Ovary (tissue), 10 donors: ENCODE measurements around the gene ACTL10. TPM values are rescaled to one million over a fixed set of nuclear protein-coding genes. Genes with fewer than 3 reads are reported as not detected.

ENCODE experiments used
- DNase-seq, 5 donors: peaks; one replicate each; pipeline ENCODE4 v3.0.0-alpha.2; 2019 to 2020
- H3K27ac ChIP-seq, 2 donors: fragments of 200-600 bp; one replicate each; pipeline versions ENCODE4 v1.5.1 to v1.8.0; 2019 to 2022
- H3K27me3 ChIP-seq: fragments of 200-600 bp; one replicate; pipeline ENCODE4 v1.8.0; 2022
- H3K36me3 ChIP-seq: fragments of 200-600 bp; sonication (generic); one replicate; pipeline ENCODE4 v1.5.1; 2019
- H3K4me1 ChIP-seq: one replicate; pipeline ENCODE4 v1.8.1; 2013; ENCODE audit warnings: mild to moderate bottlenecking, moderate library complexity; ENCODE audit not compliant: insufficient read depth
- H3K4me3 ChIP-seq: fragments of 200-600 bp; sonication (generic); one replicate; pipeline ENCODE4 v1.5.1; 2017
- H3K9me3 ChIP-seq, 2 donors: fragments of 200-600 bp in 1 of 2; sonication (generic) in 1 of 2; one replicate each; pipeline versions ENCODE4 v1.5.1 to v1.8.1; 2013 to 2019; ENCODE audit warnings: mild to moderate bottlenecking in 1 of 2, moderate library complexity in 1 of 2
- CTCF ChIP-seq, 3 donors: fragments of 450-650 bp in 2 of 3; fragments of 200-600 bp in 1 of 3; IDR thresholded peaks; one replicate each; pipeline versions ENCODE4 v1.5.1 to v1.8.0; 2016 to 2022; ENCODE audit warnings: antibody characterized with exemption in 3 of 3, mild to moderate bottlenecking in 1 of 3
- EP300 ChIP-seq: sonication (generic); formaldehyde crosslinking; IDR thresholded peaks from one replicate; pipeline ENCODE4 v1.6.1; 2017; ENCODE audit warnings: antibody characterized with exemption
- POLR2A ChIP-seq: fragments of 450-650 bp; IDR thresholded peaks from one replicate; pipeline ENCODE4 v1.6.1; 2017; ENCODE audit warnings: antibody characterized with exemption, mild to moderate bottlenecking, moderate library complexity
- WGBS, 3 donors: extraction: QIAGEN DNeasy Blood & Tissue Kit in 1 of 3; methylation state at CpG; one replicate each; pipeline versions ENCODE4 v1.1.5 to v1.1.7; 2013 to 2017; 5-methylcytosine and 5-hydroxymethylcytosine counted together
- intact Hi-C, 4 donors: fragments of 100-400 bp; cut with DNase I; formaldehyde crosslinking; loops; one replicate each; pipeline versions ENCODE4 v1.11.0 to v1.15.1; 2022 to 2023
- long read RNA-seq, 3 donors: library from polyadenylated mRNA in 2 of 3; unstranded in 2 of 3; transcript quantifications; one replicate each; pipeline ENCODE4 v2.0.0 and lab custom pipeline, GENCODE V29; 2021 to 2026
- polyA plus RNA-seq, 2 donors: library from polyadenylated mRNA; stranded (reverse); fragments of 200-250 nt in 1 of 2; fragments of 350-450 nt in 1 of 2; fragmentation: Illumina TruSeq in 1 of 2; extraction: RNeasy Lipid Tissue Mini Kit (QIAGEN cat#74804) in 1 of 2; gene quantifications; one replicate each; pipeline ENCODE4 v1.2.3, GENCODE V29; 2013 to 2014
- total RNA-seq, 7 donors: library from RNA; depleted of rRNA in 2 of 7; stranded (reverse); fragments of >200 nt in 2 of 7; fragmentation: NEBNext Ultra II Directional in 3 of 7; extraction: Animal tissue kit (Norgen Biotek cat#: 25700) in 3 of 7; gene quantifications; one replicate each; pipeline versions ENCODE4 v1.1.0 to v1.2.4, GENCODE V29; 2016 to 2023
- donor health status: DM: no; HTN: no; CAD: no; lungs with moderate emphysema.
- donor health status: DM: no; HTN: no; CAD: no.
- donor health status: Bipolar disorder and iron deficiency.
- donor health status: DM: yes; HTN: yes; CAD: no.
- donor health status: DM: no; HTN: no; CAD: no.
- donor health status: DM: yes; HTN: yes; CAD: no.

Gene ACTL10
- total RNA-seq (1 to 10 TPM; 1.0 to 2.4 (median 1.7) TPM), polyA plus RNA-seq (under 1 TPM in 1 of 2 donors, not detected in 1; 0.59 TPM)
- long read RNA-seq, donor 1, partial matches to known transcripts: 0 of 4 reads
- long read RNA-seq, donor 1, other reads (novel, unspliced or antisense): 0 of 4 reads
- long read RNA-seq, donor 2, partial matches to known transcripts: 0 of 1 reads
- long read RNA-seq, donor 2, other reads (novel, unspliced or antisense): 0 of 1 reads
- long read RNA-seq, donor 3, partial matches to known transcripts: 0 of 2 reads
- long read RNA-seq, donor 3, other reads (novel, unspliced or antisense): 0 of 2 reads

- no peaks in the 10 kb centered on the region for H3K9me3 ChIP-seq
- peak; percentile 65 for TF ChIP-seq POLR2A
- TF ChIP-seq EP300: no peak
- peak in 2 of 3 donors; percentile 59 to 60 for TF ChIP-seq CTCF (IDR thresholded peaks at IDR 0.05)
- H3K27ac ChIP-seq: peak within 1 kb of the TSS; percentile 55 to 94
- H3K27me3 ChIP-seq: no peaks in the 10 kb centered on the region
- intact Hi-C loops: loop anchor here in 2 of 4 donors (5.0 to 10.0 kb wide), 2 partner anchors 66 to 68 kb away; partner anchors contain the start of gene ZNF341 (in 2 of the 2)
- DNase-seq: peak; percentile 99 to 100 (median 99)
- H3K4me1 ChIP-seq: peaks cover 11% of the 10 kb centered on the region
- no peaks in the 10 kb centered on the region for H3K36me3 ChIP-seq
- 1 to 14% (median 2%) methylated on average over 31 to 50 of the region's 50 CpGs for WGBS, 3 donors
- H3K4me3 ChIP-seq: peak within 1 kb of the TSS; percentile 49
Measured at GRCh38 chr20:33666293-33667244, at the start of gene ACTL10. Gene ACTL10, plus strand, starts transcription at chr20:33666943. Its CDS starts 555 bp downstream, at chr20:33667498.

GRCh38 chr20:33621717-33622400, 44.9 kb upstream of the ACTL10 start:
- WGBS, 3 donors: 89 to 91% (median 89%) methylated on average over 4 of the region's 4 CpGs

GRCh38 chr20:33622705-33623365, 43.9 kb upstream of the ACTL10 start:
- Histone ChIP-seq H3K4me1 (no peaks in the 10 kb centered on the region), H3K27ac (no peak overlapping the region), H3K4me3 (no peak overlapping the region), H3K27me3 (no peaks in the 10 kb centered on the region), H3K36me3 (no peaks in the 10 kb centered on the region), H3K9me3 (no peaks in the 10 kb centered on the region)
- no peak for DNase-seq
- 95 to 96% (median 96%) methylated on average over 10 of the region's 10 CpGs for WGBS, 3 donors
- intact Hi-C loops: no loop called here
- TF ChIP-seq POLR2A: no peak
- no peak for TF ChIP-seq EP300
- TF ChIP-seq CTCF (IDR thresholded peaks at IDR 0.05): no peak

More at GRCh38 chr20:33621717-33622400, 44.9 kb upstream of the ACTL10 start:
- TF ChIP-seq POLR2A (no peak), CTCF (IDR thresholded peaks at IDR 0.05) (no peak), EP300 (no peak)
- Histone ChIP-seq H3K4me1 (no peaks in the 10 kb centered on the region), H3K9me3 (no peaks in the 10 kb centered on the region), H3K36me3 (no peaks in the 10 kb centered on the region), H3K27me3 (no peaks in the 10 kb centered on the region), H3K27ac (no peak overlapping the region), H3K4me3 (no peak overlapping the region)
- no peak for DNase-seq
- intact Hi-C loops: no loop called here

- TF ChIP-seq EP300 (no peak), CTCF (IDR thresholded peaks at IDR 0.05) (no peak), POLR2A (no peak)
- WGBS, 3 donors: 89 to 94% (median 93%) methylated on average over 3 of the region's 3 CpGs
- intact Hi-C loops: no loop called here
- DNase-seq: no peak
- no peaks in the 10 kb centered on the region for H3K9me3 ChIP-seq
- H3K4me3 ChIP-seq: no peak overlapping the region
- no peak overlapping the region for H3K27ac ChIP-seq
- no peaks in the 10 kb centered on the region for H3K4me1 ChIP-seq
- H3K27me3 ChIP-seq: no peaks in the 10 kb centered on the region
- H3K36me3 ChIP-seq: no peaks in the 10 kb centered on the region
Measured at GRCh38 chr20:33624399-33624798, 42.3 kb upstream of the ACTL10 start.
